ENCODE results near the gene STK32C.

The STK32C gene

DNA sequence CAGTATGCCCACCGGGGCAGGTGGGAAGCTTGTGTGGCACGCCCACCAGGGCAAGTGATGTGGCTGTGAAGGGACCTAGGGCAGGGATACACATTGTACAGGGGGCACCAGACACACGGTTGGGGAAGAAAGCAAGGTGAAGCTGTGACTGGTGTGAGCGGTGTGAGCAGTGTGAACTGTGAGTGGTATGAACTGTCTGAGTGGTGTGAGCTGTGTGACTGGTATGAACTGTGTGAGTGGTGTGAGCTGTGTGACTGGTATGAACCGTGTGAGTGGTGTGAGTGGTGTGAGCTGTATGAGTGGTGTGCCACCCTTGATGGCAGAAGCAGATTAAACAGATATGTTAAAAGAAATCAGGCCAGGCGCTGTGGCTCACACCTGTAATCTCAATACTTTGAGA lies 72.9 kb downstream of the STK32C start:
- DNase-seq (ENCODE audit: low spot score) = no peak
- in situ Hi-C loops (cut with MboI; ENCODE audit: low sequenced_read_pairs, unreplicated experiment) = no loop called here
- TF ChIP-seq, protein P1, sequence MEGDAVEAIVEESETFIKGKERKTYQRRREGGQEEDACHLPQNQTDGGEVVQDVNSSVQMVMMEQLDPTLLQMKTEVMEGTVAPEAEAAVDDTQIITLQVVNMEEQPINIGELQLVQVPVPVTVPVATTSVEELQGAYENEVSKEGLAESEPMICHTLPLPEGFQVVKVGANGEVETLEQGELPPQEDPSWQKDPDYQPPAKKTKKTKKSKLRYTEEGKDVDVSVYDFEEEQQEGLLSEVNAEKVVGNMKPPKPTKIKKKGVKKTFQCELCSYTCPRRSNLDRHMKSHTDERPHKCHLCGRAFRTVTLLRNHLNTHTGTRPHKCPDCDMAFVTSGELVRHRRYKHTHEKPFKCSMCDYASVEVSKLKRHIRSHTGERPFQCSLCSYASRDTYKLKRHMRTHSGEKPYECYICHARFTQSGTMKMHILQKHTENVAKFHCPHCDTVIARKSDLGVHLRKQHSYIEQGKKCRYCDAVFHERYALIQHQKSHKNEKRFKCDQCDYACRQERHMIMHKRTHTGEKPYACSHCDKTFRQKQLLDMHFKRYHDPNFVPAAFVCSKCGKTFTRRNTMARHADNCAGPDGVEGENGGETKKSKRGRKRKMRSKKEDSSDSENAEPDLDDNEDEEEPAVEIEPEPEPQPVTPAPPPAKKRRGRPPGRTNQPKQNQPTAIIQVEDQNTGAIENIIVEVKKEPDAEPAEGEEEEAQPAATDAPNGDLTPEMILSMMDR (IDR thresholded peaks at IDR 0.05; ENCODE audit: borderline replicate concordance, control extremely low read depth, extremely low read depth, insufficient read depth, missing control alignments) = no peak

DNA sequence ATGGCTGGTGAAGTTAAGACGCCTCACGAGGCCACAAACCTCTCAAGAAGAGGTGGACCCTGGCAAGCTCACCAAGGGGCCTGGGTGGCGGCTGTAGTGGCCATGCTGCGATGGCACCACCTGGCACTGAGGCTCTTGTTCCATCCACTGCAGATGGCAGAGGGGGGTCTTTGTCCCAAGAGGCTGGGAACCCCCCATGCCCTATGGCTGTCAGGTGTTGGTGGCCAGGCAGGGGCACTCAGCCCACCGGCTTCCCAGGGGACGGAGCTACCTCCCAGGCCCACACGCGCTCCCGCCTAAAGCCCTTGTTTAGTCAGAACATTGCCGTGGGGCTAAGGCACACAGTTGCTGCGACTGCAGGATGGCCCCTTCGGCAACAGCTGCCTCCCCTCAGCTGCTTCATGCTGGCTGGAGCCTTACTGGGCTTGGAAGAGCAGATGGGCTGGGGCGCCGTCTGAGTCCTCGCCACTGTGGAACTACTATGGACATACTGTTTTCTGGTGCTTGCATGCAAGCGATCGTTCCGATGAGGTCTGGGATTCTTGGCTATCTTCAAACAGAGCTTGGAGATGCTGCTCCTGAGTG lies 74.2 kb downstream of the STK32C start:
- in situ Hi-C loops (cut with MboI; ENCODE audit: low sequenced_read_pairs, unreplicated experiment) = no loop called here
- TF ChIP-seq, protein P1 (IDR thresholded peaks at IDR 0.05; ENCODE audit: borderline replicate concordance, control extremely low read depth, extremely low read depth, insufficient read depth, missing control alignments) = no peak
- DNase-seq (ENCODE audit: low spot score) = no peak

DNA sequence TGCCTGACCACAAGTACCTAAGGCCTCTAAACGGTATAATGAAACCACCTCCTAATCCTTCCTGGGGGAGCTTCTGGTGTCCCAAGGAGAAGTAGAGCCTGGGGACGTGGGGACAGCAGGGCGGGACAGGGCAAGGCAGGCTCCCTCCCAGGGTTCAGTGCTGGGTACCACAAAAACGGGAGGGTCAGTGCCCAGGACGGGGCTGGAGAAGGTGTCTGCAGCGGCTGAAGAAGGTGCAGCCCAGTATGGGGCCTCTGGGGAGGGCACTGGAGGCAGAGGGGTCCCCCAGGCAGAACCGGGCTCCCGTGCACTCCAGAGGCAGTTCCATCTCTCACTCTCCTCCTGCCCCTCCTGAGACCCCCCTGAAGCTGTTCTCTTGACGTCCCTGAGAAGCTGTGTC lies 74.8 kb downstream of the STK32C start:
- DNase-seq (ENCODE audit: low spot score) = no peak
- in situ Hi-C loops (cut with MboI; ENCODE audit: low sequenced_read_pairs, unreplicated experiment) = no loop called here
- TF ChIP-seq, protein P1 (IDR thresholded peaks at IDR 0.05; ENCODE audit: borderline replicate concordance, control extremely low read depth, extremely low read depth, insufficient read depth, missing control alignments) = no peak

DNA sequence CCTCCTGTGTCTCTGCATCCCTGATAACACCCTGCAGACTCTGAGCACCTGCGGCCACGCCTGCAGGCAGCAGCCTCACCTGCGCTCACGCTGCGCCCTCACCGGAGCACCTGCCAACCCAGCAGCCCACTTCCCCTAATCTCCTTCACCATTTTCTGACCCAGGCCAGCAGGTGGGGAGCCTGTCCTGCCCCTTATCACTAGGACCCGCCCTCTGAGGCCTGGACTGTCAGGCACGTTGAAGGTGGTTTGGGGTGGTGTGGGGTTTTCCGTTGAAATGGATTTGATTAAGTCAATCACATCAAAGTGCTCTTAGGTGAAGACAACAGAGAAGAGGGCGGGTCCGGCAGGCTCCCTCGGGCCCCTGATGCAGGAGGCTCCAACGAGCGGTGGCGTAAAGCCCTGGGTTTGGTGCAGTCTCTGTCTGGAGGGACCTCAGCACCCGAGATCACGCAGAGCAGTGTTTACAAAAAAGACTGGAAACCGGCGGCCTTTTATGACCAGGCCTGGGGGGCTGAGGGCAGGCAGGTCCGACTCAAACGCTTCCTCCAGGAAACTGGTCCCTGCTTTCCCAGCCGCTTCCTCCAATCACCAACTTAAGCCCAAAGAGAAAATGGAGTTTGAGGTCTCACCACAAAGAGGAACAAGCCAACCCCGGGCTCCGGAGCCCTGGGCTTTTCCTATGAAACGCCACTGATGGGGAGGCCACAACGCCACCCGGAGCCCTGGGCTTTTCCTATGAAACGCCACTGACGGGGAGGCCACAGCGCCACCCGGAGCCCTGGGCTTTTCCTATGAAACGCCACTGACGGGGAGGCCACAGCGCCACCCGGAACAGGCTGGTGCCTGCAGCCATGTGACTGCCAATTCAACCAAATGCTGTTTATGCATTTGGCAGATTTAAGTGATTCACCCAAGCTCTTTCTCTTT lies 75.5 kb downstream of the STK32C start:
- DNase-seq (ENCODE audit: low spot score) = no peak
- TF ChIP-seq, protein P1 (IDR thresholded peaks at IDR 0.05; ENCODE audit: borderline replicate concordance, control extremely low read depth, extremely low read depth, insufficient read depth, missing control alignments) = no peak
- in situ Hi-C loops (cut with MboI; ENCODE audit: low sequenced_read_pairs, unreplicated experiment) = no loop called here

- in situ Hi-C loops (cut with MboI; ENCODE audit: low sequenced_read_pairs, unreplicated experiment) = no loop called here
- no peak for DNase-seq (ENCODE audit: low spot score)
- TF ChIP-seq, protein P1 (IDR thresholded peaks at IDR 0.05; ENCODE audit: borderline replicate concordance, control extremely low read depth, extremely low read depth, insufficient read depth, missing control alignments) = no peak
These were observed 76.1 kb downstream of the STK32C start for GRCh38 chr10:132231656-132232022.

- DNase-seq (ENCODE audit: low spot score) = no peak
- in situ Hi-C loops (cut with MboI; ENCODE audit: low sequenced_read_pairs, unreplicated experiment) = no loop called here
- TF ChIP-seq, protein P1 (IDR thresholded peaks at IDR 0.05; ENCODE audit: borderline replicate concordance, control extremely low read depth, extremely low read depth, insufficient read depth, missing control alignments) = no peak
These were observed 77.1 kb downstream of the STK32C start for GRCh38 chr10:132230557-132231210.

Data from GM13976 (cell line).